Measurements from ENCODE around the gene RNPEP. TPM values are rescaled to one million over a fixed set of nuclear protein-coding genes. Genes with fewer than 3 reads are reported as not detected.
"Not testable (repeated sequence)": the region's sequence is repeated elsewhere in the genome, so short reads cannot be mapped to it uniquely, and the experiment has no call there.

RNPEP gene
- total RNA-seq, 1 experiment from 2014 or later: 131 TPM

DNA sequence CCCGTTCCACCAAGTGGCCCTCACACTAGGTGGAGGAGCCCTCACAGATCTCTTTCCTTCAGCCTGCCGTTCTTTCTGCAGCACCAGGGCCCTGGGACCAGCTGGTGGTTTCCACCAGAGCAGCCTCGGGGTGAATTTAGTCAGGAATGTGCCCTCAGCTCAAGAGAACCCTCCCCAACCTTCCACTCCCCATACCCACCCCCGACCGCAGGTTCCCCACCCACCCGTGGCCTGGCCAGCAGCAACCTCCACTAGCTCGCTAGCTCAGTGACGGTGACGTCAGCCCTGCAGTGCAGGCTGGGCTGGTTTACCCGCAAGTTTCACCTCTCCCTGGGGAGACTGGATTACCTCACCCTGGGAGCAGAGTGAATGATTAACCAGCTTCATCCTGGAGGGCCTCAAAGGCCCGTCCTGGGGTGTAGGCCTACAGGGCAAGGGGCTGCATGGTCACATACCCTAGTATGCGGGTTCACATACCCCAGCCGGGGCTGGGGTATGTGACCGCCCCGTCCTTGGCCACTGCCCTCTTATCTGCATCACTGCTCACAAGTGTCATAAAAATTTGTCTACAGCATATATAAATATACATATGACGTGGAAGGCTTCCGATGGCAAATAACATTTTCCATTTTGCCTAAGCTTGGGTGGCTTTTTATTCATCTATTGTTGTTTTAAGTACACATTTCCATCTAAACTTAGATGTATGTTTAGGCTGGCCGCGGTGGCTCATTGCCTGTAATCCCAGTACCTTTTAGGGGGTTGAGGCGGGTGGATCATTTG, 52.4 kb downstream of the RNPEP start:
- peak; percentile 97 for DNase-seq (ENCODE audit: low spot score)

DNA sequence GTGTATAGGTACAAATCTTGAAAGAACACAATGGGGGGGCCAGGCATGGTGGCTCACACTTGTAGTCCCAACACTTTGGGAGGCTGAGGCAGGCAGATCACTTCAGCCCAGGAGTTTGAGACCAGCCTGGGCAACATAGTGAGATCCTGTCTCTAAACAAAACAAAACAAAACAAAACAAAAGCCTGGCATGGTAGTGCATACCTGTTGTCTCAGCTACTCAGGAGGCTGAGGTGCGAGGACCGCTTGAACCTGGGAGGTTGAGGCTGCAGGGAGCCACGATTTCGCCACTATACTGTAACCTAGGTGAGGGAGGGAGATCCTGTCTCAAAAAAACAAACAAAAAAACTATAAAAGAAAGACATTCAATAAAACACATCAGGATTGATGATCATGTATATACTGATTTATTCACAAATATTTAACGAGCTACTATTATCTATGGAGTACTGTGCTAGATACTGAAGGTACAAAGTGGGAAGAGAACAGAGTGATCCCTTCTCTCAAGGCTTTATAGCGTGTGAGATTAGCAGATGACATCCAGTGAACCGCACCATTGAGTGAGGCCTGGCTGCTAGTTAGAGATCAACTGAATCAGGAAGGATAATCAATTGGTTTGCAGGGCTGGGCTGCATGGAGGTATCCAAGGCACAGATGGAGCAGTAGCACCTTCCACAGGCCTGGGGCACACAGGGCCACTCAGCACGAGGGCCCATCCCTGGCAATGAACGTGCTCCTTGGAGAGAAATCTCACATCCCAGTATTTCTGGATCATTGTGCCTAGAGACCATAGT, 54.3 kb downstream of the RNPEP start:
- DNase-seq (ENCODE audit: low spot score): no peak

DNA sequence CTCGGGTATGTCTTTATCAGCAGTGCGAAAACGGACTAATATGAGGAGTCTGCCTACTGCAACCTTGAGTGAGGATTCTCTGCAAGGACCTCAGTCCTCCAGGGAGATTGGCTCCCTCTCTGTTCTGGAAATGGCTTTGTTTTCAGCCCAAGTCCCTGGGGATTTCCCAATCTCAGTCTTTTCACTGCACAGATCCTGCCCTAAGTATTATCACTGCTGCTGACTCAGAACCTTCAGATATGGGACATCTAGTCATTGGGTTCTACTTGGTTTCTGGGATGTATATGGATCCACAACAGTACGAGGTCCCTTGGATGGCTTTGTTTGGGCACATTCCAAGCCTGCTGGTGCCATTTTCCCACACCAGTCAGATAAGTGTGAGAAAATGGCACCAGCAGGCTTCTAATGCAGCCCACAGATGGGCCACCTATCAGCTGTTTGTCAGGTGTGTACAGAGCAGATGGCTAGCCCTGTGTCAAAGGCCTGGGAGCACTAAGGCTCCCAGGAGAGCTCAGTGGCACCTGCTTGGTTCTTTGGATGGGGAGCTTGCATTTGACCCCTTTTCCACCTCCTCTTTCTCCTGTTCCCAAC, 55.4 kb downstream of the RNPEP start:
- no peak for DNase-seq (ENCODE audit: low spot score)

DNA sequence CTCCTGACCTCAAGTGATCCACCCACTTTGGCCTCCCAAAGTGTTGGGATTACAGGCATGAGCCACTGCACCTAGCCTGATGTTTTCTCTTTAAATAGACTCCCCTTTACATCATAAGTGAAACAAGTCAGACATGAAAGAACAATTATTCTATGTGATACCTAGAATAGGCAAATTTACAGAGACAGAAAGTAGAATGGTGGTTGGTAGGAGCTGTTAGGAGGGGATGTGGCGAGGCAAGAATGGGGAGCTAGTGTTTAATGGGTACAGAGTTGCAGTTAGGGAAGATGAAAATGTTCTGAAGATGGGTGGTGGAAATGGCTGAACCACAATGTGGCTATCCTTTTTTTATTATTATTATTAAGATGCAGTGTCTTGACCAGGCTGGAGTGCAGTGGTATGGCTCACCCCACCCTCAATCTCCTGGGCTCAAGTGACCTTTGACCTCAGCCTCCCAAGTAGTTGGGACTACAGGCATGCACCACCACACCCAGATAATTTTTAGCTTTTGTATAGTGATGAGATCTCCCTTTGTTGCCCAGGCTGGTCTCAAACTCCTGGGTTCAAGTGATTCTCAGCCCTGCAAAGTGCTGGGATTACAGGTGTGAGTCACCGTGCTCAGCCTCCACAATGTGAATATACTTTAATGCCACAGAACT, 56.4 kb downstream of the RNPEP start:
- DNase-seq (ENCODE audit: low spot score): no peak

DNA sequence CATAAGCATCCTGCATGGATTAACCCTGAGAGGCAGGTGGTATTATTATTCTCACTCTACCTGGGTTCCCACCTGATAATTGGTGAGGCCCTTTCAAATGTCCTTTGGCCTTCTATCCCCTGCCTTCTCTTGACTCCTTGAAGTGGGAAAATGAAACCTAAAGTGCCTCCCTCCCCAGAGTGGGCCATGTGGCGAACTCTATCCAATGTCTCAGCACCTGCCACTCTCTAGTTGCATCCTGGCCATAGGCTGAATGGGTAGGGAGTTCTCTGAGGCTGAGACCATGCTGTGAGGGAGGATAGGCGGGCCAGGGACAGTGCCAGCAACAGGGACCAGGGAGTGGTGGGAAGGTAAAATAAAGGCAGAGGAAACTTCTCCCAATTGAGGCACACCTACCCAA, 63.3 kb downstream of the RNPEP start:
- peak; percentile 51 for DNase-seq (ENCODE audit: low spot score)

DNA sequence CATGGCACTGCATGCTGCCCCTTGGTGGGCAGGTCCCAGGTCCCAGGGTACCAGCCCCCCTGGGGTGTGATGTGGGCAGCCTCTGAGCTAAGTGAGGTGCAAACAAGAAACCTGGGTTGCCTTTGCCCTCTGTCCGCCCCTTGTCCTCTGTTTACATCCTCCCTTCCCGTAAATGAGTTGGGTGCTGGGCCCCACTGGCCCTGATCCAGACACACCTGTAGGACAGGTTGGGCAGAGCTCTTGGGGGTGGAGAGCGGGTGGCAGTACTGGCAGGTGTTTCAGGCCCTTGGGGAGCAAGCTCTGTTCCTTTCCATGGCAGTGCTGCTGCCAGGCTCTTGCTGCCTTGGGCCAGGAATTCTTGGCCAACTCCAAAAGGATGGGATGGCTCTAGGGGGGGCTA, 63.8 kb downstream of the RNPEP start:
- peak; percentile 97 for DNase-seq (ENCODE audit: low spot score)

DNA sequence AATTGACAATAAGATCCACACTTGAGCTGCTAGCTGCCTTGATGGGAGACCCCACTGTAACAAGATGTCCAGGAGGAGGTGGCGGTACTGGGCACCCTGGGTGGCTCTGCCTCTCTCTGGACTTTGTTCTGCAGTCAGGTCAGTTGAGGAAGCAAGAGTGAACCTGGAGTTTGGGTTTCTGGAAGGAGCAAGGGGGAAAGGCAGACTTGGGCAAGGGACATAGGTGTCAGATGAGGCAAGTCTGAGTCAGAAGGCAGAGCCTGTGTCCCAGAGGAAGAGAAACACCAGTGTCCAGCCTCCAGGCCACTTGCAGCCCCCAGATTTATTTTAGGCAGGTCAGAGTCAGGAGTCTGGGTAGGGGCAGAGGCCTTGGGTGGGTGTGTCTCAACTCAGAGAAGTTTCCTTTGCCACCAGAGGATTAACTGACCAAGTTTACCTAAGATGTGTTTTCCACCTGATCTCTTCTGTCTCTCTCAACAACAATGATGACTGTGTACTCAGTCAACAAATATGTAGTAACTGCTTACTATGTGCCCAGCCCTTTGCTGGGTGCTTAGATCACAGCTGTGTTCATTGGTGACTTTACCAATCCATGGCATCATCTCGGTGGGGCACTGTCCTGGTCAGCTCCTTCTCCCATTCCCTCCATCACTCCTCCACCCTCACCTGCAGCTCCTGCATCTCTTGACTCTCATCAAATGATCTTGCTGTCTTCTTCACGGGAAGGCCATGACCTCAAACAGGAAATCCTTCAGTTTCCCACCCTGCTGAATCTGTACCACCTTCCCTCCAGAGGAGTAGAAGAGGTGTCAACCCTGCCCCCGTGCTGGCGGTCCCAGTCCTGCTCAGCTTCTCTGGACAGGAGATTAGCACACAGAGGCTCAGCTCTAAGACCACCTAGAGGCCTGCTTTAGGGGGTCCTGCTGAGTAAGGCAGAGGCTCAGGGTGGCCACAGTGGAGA, 64.6 kb downstream of the RNPEP start:
- DNase-seq (ENCODE audit: low spot score): peak; percentile 75

DNA sequence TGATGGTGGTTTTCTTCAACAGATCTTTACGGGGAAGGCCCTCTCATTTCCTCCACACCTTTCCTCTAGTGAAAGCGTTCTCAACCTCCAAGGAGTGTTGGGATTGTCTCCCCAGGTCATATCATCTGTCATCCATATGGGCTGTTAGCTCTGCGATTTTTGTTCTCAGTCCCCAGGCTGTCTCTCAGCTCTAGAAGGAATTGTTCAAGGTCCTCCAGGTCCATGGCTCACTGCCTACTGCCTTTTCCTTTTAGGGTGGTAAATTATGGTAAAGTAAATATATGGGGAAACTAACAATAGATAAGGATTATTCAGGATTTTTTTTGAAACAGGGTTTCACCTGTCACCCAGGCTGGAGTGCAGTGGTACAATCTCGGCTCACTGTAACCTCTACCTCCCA, 65.5 kb downstream of the RNPEP start:
- peak; percentile 56 for DNase-seq (ENCODE audit: low spot score)

DNA sequence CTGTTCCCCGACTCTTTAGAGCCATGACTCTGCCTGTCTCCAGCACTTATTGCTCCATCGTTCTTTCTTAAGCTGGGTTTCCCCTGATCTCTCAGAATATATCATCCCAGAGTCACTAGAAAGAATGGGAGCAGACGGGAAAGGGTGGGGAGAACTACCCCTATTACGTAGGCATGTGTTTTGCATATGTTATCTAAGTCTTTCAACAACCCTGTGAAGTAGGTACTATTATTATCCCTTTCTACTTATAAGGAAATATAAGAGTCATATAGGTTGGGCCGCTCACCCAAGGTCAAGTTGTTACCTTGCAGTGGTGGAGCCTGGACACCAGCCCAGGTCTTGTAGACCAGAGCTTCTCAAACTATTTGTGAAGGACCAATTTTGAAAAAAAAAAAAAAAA, 66.7 kb downstream of the RNPEP start:
- DNase-seq (ENCODE audit: low spot score): no peak

DNA sequence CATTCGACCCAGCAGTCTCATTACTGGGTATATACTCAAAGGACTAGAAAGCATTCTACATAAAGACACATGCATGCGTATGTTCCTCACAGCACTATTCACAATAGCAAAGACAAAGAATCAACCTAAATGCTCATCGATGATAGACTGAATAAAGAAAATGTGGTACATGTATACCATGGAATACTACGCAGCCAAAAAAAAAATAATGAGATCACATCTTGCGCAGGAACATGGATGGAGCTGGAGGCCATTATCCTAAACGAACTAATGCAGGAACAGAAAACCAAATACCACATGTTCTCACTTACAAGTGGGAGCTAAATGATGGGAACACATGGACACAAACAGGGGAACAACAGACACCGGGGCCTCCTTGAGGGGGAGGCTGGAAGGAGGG, 71.6 kb downstream of the RNPEP start:
- no peak for DNase-seq (ENCODE audit: low spot score)

DNA sequence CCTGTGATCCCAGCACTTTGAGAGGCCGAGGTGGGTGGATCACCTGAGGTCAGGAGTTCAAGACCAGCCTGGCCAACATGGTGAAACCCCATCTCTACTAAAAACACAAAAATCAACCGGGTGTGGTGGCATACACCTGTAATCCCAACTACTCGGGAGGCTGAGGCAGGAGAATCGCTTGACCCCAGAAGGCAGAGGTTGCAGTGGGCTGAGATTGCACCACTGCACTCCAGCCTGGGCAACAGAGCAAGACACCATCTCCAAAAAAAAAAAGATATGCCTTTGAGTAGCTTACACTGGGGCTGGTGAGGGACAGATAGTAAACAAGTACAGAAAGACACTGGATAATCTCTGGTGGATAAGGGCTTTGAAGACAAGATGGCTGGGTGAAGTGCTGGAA, 72.2 kb downstream of the RNPEP start:
- DNase-seq (ENCODE audit: low spot score): not testable (repeated sequence)

Small RNA genes within 50 kb of the gene (small RNA-seq; reads per million reads assigned to genes)
- not detected for gene AL691482.1
- gene AL691482.2: not detected
- gene MIR6740: not detected
- gene RF00156: 0.65 reads per million

Other genes starting within 250 kb of the RNPEP start
- 21.5 and 39.6 TPM in 2 replicates for gene IPO9, start 153.5 kb upstream of the RNPEP start, total RNA-seq (2014; rRNA removed; shearing (Covaris generic))
- 6.2 and 6.6 TPM in 2 replicates for gene SHISA4, start 93.8 kb upstream of the RNPEP start, total RNA-seq (2014; rRNA removed; shearing (Covaris generic))
- not detected in 2 replicates for gene LMOD1, start 36.1 kb upstream of the RNPEP start, total RNA-seq (2014; rRNA removed; shearing (Covaris generic))
- 39.2 and 39.9 TPM in 2 replicates for gene TIMM17A, start 27.1 kb upstream of the RNPEP start, total RNA-seq (2014; rRNA removed; shearing (Covaris generic))
- 812 and 1,050 TPM in 2 replicates for gene ELF3, start 27.9 kb downstream of the RNPEP start, total RNA-seq (2014; rRNA removed; shearing (Covaris generic))
- 0.69 TPM in 1 of 2 replicates, not detected in the other for gene GPR37L1, start 140.3 kb downstream of the RNPEP start, total RNA-seq (2014; rRNA removed; shearing (Covaris generic))
- 17.0 and 21.2 TPM in 2 replicates for gene ARL8A, start 162.1 kb downstream of the RNPEP start, total RNA-seq (2014; rRNA removed; shearing (Covaris generic))
- 16.3 and 16.8 TPM in 2 replicates for gene PTPN7, start 178.0 kb downstream of the RNPEP start, total RNA-seq (2014; rRNA removed; shearing (Covaris generic))
- 0.18 and 0.42 TPM in 2 replicates for gene LGR6, start 211.2 kb downstream of the RNPEP start, total RNA-seq (2014; rRNA removed; shearing (Covaris generic))